Loucy (cell line): Measurements from ENCODE around the gene FAM25A.
"Not testable (repeated sequence)": the region's sequence is repeated elsewhere in the genome, so short reads cannot be mapped to it uniquely, and the experiment has no call there.

Experiments used
- H2AFZ ChIP-seq: fragments of 200-600 bp; sonication (generic); 2 replicates; pipeline ENCODE4 v1.6.0; 2016; ENCODE audit warnings: antibody characterized with exemption, mild to moderate bottlenecking, low read length, moderate library complexity
- H3F3A ChIP-seq: fragments of 200-600 bp; 2 replicates; pipeline ENCODE4 v1.6.0; 2016; ENCODE audit warnings: antibody characterized with exemption, low read depth, mild to moderate bottlenecking
- H3K27me3 ChIP-seq: fragments of 200-600 bp; sonication (generic); 2 replicates; pipeline ENCODE4 v1.6.1; 2014; ENCODE audit warnings: low read length, mild to moderate bottlenecking; ENCODE audit not compliant: insufficient read depth, poor library complexity, severe bottlenecking
- H3K36me3 ChIP-seq: fragments of 200-600 bp; sonication (generic); 2 replicates; pipeline ENCODE4 v1.6.1; 2016; ENCODE audit warnings: low read length; ENCODE audit not compliant: insufficient read depth
- H3K4me1 ChIP-seq: fragments of 200-600 bp; sonication (generic); 2 replicates; pipeline ENCODE4 v1.5.1; 2014; ENCODE audit warnings: low read length, mild to moderate bottlenecking; ENCODE audit not compliant: insufficient read depth, poor library complexity, severe bottlenecking
- H3K4me2 ChIP-seq: fragments of 200-600 bp; sonication (generic); 2 replicates; pipeline ENCODE4 v1.6.0; 2014; ENCODE audit warnings: antibody characterized with exemption, low read length, low read depth, mild to moderate bottlenecking; ENCODE audit not compliant: poor library complexity, severe bottlenecking
- H3K4me3 ChIP-seq: fragments of 200-600 bp; sonication (generic); 2 replicates; pipeline ENCODE4 v1.5.1; 2014; ENCODE audit warnings: low read length, mild to moderate bottlenecking, mixed read lengths; ENCODE audit not compliant: poor library complexity, severe bottlenecking
- H3K79me2 ChIP-seq: fragments of 200-600 bp; sonication (generic); 2 replicates; pipeline ENCODE4 v1.6.1; 2014; ENCODE audit warnings: low read length; ENCODE audit not compliant: insufficient read depth
- H3K9ac ChIP-seq: fragments of 200-600 bp; sonication (generic); 2 replicates; pipeline ENCODE4 v1.6.0; 2014; ENCODE audit warnings: mild to moderate bottlenecking, low read depth, low read length, moderate library complexity; ENCODE audit not compliant: poor library complexity, severe bottlenecking
- H3K9me2 ChIP-seq: fragments of 200-600 bp; sonication (generic); replicated peaks from 2 replicates; pipeline ENCODE4 v1.6.1; 2016; ENCODE audit warnings: low read depth, low read length, mixed read lengths
- H3K9me3 ChIP-seq: fragments of 200-600 bp; sonication (generic); 2 replicates; pipeline ENCODE4 v1.6.1; 2014; ENCODE audit warnings: mild to moderate bottlenecking, antibody characterized with exemption, low read length, low read depth; ENCODE audit not compliant: insufficient read depth
- H4K20me1 ChIP-seq: fragments of 200-600 bp; sonication (generic); 2 replicates; pipeline ENCODE4 v1.6.0; 2014; ENCODE audit warnings: antibody characterized with exemption, low read length, mild to moderate bottlenecking; ENCODE audit not compliant: insufficient read depth, poor library complexity, severe bottlenecking
- CTCF ChIP-seq: fragments of 200-600 bp; sonication (generic); conservative IDR thresholded peaks from 2 replicates; pipeline ENCODE4 v1.5.1; 2014; ENCODE audit warnings: mild to moderate bottlenecking, antibody characterized with exemption, low read length
- EZH2phosphoT487 ChIP-seq: fragments of 200-600 bp; IDR thresholded peaks from 2 replicates; pipeline ENCODE4 v1.6.1; 2018; ENCODE audit warnings: antibody characterized with exemption, mild to moderate bottlenecking, moderate library complexity, borderline replicate concordance

Gene FAM25A

DNA sequence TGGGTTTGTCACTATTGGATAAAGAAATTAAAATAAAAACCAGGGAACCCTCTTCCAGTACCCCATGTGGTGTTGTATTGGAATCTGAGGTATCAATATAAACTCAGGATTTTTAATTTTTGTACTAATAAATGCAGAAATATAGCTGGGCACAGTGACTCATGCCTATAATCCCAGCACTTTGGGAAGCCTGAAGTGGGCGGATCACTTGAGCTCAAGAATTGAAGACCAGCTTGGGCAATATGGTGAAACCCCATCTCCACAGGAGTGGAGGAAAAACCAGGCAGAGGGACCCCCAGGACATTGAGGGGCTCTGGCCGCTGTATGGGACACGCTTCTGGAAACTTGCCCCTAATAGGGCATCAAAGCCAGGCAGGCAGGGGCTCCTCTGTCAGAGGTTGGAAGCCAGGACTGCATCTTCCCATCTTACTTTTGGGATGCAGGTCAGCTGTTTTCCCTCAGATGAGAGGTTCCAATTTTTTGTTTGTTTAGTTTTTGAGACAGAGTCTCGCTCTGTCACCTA lies 40.7 kb upstream of the FAM25A start:
- Histone ChIP-seq H3K9me2 (no peaks in the 10 kb centered on the region), H3F3A (no peaks in the 10 kb centered on the region), H4K20me1 (no peaks in the 10 kb centered on the region), H3K4me2 (no peak overlapping the region), H3K4me3 (no peak overlapping the region), H2AFZ (no peak overlapping the region), H3K36me3 (no peaks in the 10 kb centered on the region), H3K9ac (no peak overlapping the region), H3K79me2 (no peaks in the 10 kb centered on the region), H3K27me3 (no peaks in the 10 kb centered on the region), H3K4me1 (no peaks in the 10 kb centered on the region), H3K9me3 (no peaks in the 10 kb centered on the region)
- TF ChIP-seq EZH2phosphoT487 (no peak), CTCF (no peak)

DNA sequence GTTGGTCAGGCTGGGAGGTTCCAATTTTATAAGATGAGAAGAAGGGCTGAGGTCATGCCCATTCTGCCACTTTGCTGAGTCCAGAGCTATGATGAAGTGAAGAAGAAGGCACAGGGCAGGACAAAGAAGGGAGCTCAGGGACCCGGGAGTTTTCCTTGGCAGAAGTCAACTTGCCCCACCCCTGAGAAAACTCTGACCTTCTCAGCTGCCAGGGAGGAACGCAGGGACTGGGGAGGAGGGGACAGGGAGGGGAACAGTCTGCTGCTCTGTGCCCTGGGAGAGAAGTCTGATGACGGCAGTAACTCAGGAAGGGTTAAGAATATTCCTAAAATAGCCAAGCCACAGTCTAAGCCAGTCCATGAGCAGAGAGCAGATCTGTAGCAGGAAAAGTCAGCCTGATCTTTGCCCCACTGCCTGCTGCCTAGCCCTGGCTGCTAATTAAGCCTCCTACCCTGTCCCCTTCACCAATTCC lies 40.1 kb upstream of the FAM25A start:
- Histone ChIP-seq H2AFZ (no peak overlapping the region), H3K36me3 (no peaks in the 10 kb centered on the region), H3K9ac (no peak overlapping the region), H4K20me1 (no peaks in the 10 kb centered on the region), H3K4me2 (no peak overlapping the region), H3K9me3 (no peaks in the 10 kb centered on the region), H3F3A (no peaks in the 10 kb centered on the region), H3K9me2 (no peaks in the 10 kb centered on the region), H3K4me3 (no peak overlapping the region), H3K4me1 (no peaks in the 10 kb centered on the region), H3K79me2 (no peaks in the 10 kb centered on the region), H3K27me3 (no peaks in the 10 kb centered on the region)
- TF ChIP-seq EZH2phosphoT487, result no peak
- TF ChIP-seq CTCF, result no peak

DNA sequence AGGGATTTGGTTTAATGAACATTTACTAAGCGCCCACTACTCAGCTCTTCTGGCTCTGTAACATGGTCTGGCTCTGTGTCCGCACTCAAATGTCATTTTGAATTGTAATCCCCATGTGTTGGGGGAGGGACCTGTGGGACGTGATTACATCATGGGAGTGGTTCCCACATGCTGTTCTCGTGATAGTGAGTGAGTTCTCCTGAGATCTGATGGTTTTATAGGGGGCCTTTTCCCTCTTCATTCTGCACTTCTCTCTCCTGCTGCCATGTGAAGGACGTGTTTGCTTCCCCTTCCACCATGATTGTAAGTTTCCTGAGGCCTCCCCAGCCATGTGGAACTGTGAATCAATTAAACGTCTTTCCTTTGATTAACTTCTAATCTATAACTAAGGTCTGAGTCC lies 39.1 kb upstream of the FAM25A start:
- H3K4me3 ChIP-seq, H3F3A ChIP-seq, H3K36me3 ChIP-seq, H3K79me2 ChIP-seq, H4K20me1 ChIP-seq, H3K4me2 ChIP-seq, H3K27me3 ChIP-seq, H3K9me2 ChIP-seq, H3K9ac ChIP-seq, H3K9me3 ChIP-seq, H3K4me1 ChIP-seq, H2AFZ ChIP-seq: not testable (repeated sequence)

GRCh38 chr10:86981716-86982115 lies 38.4 kb upstream of the FAM25A start:
- no peak for TF ChIP-seq EZH2phosphoT487
- TF ChIP-seq CTCF, result no peak
- no peaks in the 10 kb centered on the region for H3K27me3 ChIP-seq
- no peaks in the 10 kb centered on the region for H3K36me3 ChIP-seq
- no peak overlapping the region for H3K9ac ChIP-seq
- no peaks in the 10 kb centered on the region for H3K4me1 ChIP-seq
- no peak overlapping the region for H2AFZ ChIP-seq
- no peaks in the 10 kb centered on the region for H3K9me2 ChIP-seq
- no peaks in the 10 kb centered on the region for H4K20me1 ChIP-seq
- H3K79me2 ChIP-seq, result no peaks in the 10 kb centered on the region
- no peaks in the 10 kb centered on the region for H3F3A ChIP-seq
- no peaks in the 10 kb centered on the region for H3K9me3 ChIP-seq
- H3K4me2 ChIP-seq, result no peak overlapping the region
- H3K4me3 ChIP-seq, result no peak overlapping the region

GRCh38 chr10:86984498-86984897 lies 35.6 kb upstream of the FAM25A start:
- H3F3A ChIP-seq, H4K20me1 ChIP-seq, H2AFZ ChIP-seq, H3K4me3 ChIP-seq, H3K9me3 ChIP-seq, H3K79me2 ChIP-seq, H3K9me2 ChIP-seq, H3K4me1 ChIP-seq, H3K4me2 ChIP-seq, H3K36me3 ChIP-seq, H3K27me3 ChIP-seq, H3K9ac ChIP-seq: not testable (repeated sequence)
